ENCODE data around the gene TOX4.

Gene TOX4

DNA sequence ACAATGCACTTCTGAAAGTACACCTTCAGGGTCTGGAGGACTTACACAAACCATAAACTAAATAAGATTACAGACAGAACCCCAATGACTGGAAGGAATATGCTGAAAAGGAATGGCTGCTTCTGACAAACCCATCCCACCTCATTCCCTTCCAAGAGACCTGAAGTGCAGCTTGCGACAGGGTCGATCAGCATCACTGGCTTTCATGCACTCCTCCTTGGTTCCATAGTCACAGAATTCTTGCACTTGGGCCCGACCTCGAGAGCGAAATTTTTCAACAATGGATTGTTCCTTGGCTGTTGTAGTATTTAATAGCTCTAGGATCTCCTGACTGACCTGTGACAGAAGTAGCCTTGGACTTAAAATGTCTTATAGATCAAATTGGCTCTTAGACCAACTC, 24.6 kb downstream of the TOX4 start:
- FAIRE-seq, result no peak
- DNase-seq (ENCODE audit: low spot score), result no peak

DNA sequence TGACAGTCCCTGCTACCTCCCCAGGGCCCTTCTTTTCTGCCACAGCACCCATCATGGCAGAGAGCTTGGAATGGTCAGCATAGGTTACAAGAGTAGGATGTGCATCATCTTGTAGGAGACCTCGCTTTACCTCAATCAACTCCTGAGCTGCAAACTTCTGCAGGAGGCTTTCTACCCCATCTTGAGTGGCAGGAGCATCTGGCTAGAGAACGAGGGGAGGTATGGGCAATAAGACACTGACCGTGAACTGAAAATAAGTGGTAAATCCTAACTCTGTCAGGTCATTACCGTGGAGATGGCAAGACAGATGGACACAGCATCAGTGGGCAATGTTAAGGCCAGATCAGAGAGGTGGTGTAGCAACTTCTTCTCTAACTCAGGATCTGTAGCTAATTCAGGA, 26.4 kb downstream of the TOX4 start:
- DNase-seq (ENCODE audit: low spot score) (no peak), FAIRE-seq (no peak)

DNA sequence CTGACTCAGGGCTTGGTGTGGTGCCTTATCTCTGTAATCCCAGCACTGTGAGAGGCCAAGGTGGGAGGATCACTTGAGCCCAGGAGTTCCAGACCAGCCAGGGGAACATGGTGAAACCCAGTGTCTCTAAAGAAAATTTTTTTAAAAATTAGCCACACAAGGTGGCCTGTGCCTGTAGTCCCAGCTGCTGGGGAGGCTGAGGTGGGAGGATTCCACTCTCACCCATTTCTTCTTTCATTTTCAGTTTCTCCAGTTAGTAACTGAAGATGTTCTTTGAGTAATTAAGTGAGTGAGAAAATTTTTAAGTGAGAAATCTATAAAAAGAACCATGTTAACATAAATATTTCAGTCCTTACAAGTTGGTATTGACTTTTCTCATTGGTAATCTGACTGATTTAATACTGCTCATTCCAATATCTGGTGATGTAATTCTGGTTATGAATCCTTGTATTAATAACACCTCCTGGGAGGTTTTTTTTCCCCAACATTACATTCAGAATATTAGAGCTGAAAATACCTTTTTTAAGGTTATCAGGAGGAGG, 28.1 kb downstream of the TOX4 start:
- FAIRE-seq, result no peak

DNA sequence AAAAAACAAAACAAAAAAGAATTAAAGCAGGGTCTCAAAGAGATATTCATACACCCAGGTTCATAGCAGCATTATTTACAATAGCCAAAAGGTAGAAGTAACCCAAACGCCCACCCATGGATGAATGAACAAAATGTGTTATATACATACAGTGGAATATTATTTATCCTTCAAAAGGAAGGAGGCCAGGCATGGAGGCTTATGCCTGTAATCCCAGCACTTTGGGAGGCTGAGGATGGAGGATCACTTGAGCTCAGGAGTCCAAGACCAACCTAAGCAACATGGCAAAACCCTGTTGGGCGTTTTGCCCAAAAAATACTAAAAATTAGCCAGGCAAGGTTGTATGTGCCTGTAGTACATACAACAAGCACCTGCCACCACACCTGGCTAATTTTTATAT, 29.6 kb downstream of the TOX4 start:
- no peak for FAIRE-seq
- DNase-seq (ENCODE audit: low spot score), result no peak

More for the DNA sequence above, 28.1 kb downstream of the TOX4 start:
- no peak for DNase-seq (ENCODE audit: low spot score)

DNA sequence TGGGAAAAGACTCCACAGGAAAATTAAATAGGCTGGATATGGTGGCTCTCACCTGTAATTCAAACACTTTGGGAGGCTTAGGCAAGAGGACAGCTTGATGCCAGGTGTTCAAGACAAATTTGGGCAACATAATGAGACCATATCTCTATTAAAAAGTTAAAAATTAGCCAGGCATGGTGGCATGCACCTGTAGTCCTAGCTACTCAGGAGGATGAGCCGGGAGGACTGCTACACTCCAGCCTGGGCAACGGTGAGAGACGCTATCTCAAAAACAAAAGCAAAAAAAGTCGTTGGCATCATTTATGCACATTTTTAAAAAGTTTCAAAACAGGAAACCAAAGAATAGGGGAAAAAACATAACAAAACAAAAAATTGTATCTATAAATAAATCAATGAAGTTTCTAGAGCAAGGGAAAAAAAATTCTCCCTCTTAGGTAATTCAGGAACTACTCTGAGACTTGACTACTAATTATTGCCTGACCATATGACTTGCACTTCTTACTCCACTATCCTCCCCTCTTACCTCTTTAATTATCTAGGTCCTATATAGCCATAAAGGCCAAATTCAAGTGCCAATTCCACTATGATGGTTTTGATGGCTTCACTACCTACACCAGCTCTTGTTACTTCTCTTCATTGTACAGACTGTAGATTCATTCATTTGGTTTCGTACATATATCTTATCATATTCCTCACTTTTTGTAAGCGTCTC, 32.6 kb downstream of the TOX4 start:
- FAIRE-seq (no peak), DNase-seq (ENCODE audit: low spot score) (no peak)

DNA sequence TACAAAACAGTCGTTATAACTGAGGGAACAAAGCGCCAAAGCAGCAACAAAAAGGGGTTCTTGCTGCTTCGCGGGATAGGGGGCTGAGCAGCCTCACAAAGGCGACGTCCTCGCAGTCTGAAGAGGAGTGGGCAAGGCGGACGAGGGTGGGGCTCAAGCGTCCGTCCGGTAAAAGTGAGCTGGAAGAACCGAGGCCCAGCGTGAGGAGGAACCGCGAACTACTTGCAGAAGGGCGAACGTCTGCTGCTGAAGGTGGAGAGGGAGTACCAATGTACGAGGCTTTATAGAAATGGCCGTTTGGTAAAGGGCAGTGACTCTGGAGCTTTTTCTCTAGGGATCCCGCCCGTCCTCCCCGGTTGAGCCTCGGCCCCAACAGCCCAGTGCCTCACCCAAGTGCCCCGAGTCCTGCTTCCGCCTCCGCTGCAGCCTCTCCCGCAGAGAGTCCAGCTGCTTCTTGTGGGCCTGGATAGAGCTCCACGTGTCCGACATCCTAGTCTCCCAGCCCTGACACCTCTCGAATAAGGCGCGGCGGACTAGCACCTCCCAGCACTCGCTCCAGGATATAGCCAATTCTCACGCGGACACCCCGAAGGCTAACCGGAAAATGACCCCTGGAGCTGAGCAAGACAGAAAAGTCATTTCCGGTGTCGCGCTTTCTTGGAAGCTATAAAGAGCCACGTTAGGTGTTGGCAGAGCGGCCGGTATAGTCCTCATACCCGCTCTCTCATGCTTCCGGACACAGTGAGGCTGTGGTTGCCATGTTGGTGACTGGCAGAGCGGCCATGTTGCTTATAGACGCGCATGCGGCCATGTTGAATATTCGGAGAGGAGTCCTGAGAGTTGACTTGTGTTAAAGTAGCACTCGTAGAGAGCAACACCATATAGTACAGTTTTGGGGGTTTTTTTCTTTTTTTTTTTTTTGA, 34.0 kb downstream of the TOX4 start, which contains the start of gene METTL3:
Gene METTL3 (minus strand): TSS at position 606 of the 923 bp plus-strand sequence. CDS start 117 bp downstream, at position 489.
- DNase-seq (ENCODE audit: low spot score) (peak; percentile 92), FAIRE-seq (peak; percentile 61)

DNA sequence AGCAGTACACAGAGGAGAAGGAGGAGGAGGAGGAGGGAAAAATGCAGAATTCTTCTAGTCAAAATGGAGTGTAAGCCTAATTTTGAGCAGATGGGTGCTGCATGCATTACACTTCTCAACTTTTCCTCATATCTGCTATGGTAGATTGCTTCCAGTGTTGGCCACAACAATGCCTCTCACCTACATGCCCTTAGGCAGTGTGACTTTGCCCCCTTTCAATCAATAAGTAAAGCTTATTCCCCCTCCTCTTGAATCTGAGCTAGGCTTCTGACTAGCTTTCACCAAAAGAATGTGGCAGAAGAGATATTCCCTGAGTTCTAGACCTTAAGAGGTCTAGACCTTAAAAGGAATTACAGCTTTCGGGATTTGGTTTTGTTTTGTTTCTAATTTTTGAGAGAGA, 37.3 kb downstream of the TOX4 start:
- no peak for FAIRE-seq
- no peak for DNase-seq (ENCODE audit: low spot score)

DNA sequence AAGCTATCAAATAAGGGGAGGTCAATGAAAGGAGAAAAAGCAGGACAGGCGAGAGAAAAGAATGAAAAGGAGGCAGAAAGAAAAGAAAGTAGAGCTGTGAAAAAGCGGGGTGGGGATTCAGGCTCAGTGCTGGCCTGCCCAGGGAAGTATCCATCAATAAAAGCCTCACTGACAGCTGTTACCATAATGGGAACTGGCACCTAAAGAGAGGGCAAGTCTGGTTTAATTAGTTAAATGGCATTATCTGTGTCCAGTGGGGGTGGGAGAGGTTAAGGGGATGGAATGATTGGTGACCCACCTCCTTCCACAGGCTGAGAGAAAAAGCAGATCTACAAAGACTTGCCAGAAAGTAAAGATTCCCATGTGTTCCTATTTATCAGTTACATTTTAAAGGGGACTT, 41.7 kb downstream of the TOX4 start:
- DNase-seq (ENCODE audit: low spot score), result no peak
- no peak for FAIRE-seq

DNA sequence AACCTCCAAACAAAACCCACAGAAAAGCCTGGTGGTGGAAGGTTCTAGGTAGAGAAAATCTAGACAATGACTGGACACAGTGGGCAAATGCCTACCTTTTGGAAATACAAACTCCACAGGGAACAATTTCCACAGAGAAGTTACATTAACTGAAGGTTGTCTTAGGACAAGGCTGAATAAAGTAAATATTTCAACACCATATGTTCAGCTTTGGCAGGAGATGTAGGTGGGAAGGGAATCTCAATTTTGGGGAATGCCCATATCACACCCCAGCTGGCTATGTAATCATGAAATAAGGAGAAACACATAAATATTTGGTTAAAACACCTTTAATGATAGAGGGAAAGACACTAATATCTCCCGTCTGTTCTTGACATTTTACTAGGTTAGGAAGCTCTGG, 43.8 kb downstream of the TOX4 start:
- DNase-seq (ENCODE audit: low spot score) (no peak), FAIRE-seq (no peak)

DNA sequence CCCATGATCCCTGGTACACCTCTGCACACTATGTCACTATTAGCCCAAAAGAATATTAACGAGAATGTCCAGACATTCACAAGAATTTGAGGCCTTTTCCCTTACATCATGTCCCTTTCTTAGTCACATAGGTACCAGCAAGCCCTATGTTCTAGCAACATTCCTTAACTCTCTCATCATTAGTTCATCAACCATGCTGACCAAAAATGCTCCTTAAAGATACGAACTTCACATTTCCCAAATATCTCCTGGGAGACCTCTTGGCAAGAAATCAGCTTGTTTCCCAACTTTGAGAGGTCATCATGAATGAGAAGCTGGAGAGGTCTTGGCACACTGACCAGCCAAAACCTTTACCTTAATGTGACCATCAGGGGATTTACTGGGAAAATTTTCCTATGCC, 44.5 kb downstream of the TOX4 start:
- no peak for FAIRE-seq
- DNase-seq (ENCODE audit: low spot score), result no peak

DNA sequence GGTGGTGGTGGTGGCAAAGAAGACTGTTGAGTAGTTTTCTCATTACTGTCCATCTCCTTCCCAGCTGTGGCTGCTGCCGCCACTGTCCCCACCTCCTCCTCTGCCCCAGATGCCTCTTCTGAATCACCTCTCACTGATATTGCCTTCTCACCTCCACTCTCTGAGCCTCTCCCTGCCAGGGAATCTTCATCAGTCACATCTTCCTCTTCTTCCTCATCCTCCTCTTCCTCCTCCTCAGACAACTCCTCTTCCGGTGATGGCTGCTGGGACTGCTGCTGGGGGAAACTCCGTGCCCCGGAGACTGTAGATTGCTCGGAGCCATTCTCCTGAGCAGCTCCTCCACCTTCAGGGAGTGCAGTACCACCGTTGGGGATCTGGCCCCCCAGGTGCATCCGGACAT, 46.2 kb downstream of the TOX4 start:
- DNase-seq (ENCODE audit: low spot score) (no peak), FAIRE-seq (no peak)

DNA sequence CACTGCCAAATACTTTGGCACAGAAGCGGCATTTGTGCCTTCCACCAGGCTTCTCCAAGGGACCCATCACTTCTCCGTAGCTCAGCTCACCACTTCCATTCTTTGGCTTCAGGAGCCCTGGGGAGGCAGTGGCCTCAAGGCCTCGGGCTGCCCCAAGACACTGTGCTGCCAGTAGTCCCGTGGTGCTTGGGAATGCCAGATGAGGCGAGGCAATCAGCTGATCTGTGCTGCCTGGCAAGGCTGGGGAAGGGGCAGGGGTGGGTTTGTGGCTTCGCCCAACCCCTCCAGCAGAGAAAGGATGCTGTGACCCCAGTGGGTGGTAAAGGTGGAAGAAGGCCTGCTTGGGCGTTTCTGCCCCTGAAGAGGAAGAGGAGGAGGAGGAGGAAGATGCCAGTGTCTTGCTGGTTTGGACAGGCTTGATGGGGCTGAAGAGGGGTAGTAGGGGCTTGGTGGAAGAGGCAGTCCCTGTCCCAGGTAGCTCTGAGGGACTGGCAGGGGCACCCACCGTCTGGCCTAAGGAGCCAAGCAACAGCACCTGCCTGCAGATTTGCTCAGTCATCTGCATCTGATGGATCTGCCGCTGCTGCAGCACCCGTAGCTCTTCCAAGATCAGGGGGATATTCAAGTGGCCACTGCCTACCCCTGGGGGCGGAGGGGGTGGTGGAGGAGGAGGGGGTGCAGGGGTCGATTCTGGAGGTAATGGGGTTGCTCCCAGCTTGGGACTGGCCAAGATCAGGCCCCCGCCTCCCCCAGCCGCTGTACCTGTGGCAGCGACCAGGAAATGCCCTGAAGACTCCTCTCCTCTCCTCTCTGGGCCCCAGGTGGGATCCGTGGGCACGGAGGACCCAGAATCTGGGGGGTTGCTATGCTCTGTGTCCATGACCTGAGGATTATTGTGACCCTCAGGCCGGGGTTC, 47.8 kb downstream of the TOX4 start:
- FAIRE-seq, result no peak

DNA sequence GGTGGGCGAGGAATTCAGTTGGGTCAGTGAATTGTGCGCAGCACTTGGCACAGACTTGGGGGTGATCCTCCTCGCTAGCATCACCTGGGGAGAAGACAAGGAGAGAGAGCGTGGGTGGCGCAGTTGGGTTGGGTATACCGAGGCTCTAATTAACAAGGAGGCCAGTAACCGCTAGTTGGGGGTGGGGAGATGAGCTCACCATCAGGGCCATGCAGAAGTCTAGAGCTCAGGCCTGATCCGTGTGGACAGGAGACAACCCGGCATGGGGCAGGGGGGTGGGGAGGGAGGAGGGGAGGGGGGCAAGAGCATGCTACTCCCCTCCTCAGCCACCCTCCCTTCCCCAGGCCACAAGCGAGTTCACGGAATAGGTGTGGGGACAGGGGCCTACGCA, 48.6 kb downstream of the TOX4 start:
- DNase-seq (ENCODE audit: low spot score), result no peak

More for the DNA sequence above, 47.8 kb downstream of the TOX4 start:
- DNase-seq (ENCODE audit: low spot score), result no peak

DNA sequence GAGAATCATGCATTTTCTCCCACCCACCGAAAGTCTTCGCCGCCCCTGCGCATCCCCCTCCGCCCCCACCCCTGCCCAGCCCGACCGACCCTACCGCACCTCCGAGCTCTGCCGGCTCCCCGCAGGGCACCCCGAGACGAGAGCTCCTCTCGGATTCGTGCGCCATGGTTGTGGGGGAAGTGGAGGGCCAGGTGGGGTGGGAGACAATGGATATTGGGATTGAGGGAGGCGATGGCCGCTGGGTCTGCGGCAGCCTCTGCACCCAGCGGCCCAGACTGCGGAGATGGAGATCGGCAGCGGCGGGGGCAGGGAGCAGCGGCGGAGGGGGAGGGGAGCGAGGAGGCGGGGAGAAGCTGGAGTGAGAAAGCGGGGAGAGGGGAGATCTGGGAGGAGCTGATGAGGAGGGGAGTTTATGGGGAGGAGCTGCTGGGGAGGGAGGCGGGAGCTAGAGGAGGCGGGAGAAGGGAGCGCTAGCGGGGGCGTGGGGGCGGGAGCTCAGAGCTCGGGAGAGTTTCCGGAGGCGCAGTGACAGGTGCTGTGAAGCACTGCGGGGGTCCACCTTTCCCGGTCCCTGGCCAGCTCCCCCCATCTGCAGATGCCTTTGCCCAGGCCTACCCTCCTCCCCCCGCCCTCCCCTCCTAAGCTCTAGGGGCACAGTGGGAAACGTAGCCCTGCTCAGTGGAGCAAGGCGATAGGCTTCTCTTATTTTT, 49.1 kb downstream of the TOX4 start, which contains the start of gene SALL2:
Gene SALL2 (minus strand): TSS at position 385 of the 710 bp plus-strand sequence. CDS start 219 bp downstream, at position 166.
- DNase-seq (ENCODE audit: low spot score) (no peak), FAIRE-seq (no peak)

More for the DNA sequence above, 48.6 kb downstream of the TOX4 start:
- FAIRE-seq, result no peak

DNA sequence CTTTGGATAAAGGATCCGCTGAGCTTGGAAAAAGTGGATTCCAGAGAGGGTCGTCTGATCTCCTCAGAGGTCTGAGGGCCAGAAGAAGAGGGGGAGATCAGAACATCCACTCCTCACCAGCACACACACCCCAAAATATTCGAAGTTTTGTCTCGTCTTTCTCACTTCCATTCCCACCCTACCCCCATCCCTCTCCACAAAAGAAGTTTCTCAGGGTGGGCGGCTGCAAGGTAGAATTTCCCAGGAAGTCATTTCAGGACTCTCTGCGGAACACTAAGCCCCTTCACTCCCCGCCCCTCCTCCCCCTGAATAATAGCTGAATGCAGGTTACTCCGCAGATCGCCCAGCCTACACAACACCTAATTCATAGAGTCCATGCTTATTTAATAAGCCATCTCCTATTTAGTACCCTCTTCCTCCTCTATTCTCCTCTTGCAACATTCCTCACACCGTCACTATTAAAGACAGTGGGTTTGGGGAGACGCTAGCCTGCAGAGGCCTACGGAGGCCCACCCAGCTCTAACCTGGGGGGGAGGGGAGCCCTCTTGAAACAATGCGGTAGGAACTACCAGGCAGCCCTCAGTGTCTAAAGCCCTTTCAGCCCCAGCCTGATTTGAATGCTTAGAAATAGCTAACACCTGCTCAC, 49.8 kb downstream of the TOX4 start:
- DNase-seq (ENCODE audit: low spot score), result no peak

DNA sequence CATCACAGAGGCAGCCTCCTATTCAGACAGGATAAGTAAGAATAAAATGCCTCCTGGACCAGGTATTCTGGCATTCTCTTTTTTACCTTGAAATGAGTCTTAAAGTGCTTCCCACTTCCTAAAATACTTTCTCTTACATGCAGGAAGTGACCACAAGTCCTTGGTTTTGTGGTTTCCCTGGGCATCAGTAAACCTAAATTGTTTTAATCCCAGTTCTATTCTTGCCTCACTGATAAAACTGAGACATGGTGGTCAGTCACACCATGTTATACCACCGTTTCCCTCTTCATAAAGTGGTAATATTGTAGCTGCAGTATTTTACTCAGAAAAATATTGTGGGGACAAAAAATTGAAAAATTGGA, 50.3 kb downstream of the TOX4 start:
- DNase-seq (ENCODE audit: low spot score) (no peak), FAIRE-seq (no peak)

More for the DNA sequence above, 49.8 kb downstream of the TOX4 start:
- no peak for FAIRE-seq

DNA sequence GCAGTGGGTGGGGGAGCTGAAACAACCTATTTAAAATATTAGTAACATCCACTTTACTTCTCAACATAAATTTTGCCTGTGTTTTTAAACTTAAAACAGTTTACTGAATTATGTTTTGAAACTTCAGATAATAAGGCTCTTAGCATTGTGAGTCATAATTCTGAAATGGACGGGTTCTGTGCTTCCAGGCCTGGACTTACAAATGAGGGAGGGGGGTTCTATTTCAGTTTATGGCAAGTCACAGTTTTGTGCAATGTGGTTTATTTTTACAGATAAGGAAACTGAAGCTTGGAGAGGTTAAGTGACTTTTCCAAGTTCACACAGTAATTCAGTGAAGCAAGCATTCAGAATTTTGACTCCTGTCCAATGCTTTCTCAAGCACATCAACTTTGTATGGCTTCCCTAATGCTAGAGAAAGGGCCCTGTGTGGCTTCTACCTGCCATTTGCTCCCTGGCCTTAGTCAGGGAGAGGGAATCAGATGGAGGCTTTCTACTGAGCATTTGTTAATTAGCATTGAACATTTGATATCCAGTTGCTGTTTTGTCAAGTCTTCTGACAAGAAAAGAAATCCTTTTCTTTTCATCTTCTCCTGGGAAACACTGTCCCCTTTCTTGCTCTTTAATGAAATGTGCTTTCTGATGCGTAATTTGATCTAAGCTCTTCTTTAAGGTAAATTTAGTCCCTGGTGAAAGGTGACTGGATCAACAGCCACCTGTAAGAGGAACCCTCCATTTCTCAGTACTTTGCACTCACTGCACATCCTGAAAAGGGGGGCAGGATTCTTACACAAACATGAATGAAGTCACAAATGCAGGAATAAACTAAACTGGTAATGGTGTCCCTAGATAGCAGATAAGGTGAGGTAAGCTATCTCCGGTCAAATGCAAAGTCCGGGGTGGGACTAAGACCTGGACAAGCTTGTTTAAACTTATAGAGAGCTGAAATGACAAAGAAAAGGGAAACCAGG, 51.7 kb downstream of the TOX4 start:
- DNase-seq (ENCODE audit: low spot score) (no peak), FAIRE-seq (no peak)

DNA sequence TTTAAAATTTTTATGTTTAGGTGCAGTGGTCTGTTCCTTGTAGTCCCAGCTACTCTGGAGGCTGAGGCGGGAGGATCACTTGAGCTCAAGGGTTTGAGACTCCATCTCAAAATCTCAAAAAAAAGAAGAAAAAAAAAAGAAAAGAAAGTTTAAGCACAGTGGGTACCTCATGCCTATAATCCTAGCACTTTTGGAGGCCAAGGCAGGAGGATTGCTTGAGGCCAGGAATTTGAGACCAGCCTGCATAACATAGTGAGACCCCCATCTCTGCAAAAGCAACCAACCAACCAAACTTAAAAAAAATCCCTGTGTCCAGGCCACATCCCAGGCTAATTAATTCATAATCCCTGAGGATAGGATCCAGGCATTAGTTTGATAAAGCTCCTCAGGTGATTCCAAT, 52.5 kb downstream of the TOX4 start:
- DNase-seq (ENCODE audit: low spot score), result no peak

DNA sequence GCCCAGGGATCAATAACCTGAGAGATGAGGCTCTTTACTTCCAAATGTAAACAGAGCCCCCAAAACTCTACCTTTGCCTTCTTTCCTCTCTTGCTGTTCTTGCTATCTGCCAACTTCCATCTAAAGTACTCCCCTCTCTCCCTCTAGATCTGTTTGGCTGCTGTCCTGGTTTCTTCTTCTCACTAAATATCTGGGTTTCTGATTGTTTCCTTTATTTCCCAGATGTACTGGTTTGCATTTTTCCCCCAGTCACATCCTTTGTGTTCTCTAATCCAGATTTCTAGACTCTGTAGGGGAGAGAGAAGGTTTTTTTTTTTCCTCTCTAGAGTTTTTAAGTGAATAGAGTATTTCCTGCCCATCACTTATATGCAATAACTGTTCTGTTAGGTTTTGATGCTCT, 56.3 kb downstream of the TOX4 start:
- FAIRE-seq, result no peak
- DNase-seq (ENCODE audit: low spot score), result no peak

More for the DNA sequence above, 52.5 kb downstream of the TOX4 start:
- no peak for FAIRE-seq
